Colonic mucosa (tissue), 4 donors: ENCODE data around the gene HIVEP3. TPM values are rescaled to one million over a fixed set of nuclear protein-coding genes. Genes with fewer than 3 reads are reported as not detected.

ENCODE experiments used
- DNase-seq: peaks from one replicate; pipeline ENCODE4 v3.0.0-alpha.2; 2020
- H3K27ac ChIP-seq: fragments of 200-600 bp; one replicate; pipeline ENCODE4 v1.8.0; 2021
- H3K27me3 ChIP-seq: fragments of 200-600 bp; one replicate; pipeline ENCODE4 v1.8.0; 2021
- H3K36me3 ChIP-seq: fragments of 200-600 bp; one replicate; pipeline ENCODE4 v1.8.0; 2021
- H3K4me1 ChIP-seq: fragments of 200-600 bp; one replicate; pipeline ENCODE4 v1.8.0; 2021; ENCODE audit warnings: mild to moderate bottlenecking
- H3K4me3 ChIP-seq: fragments of 200-600 bp; one replicate; pipeline ENCODE4 v1.8.0; 2021
- H3K9ac ChIP-seq, 2 donors: one replicate each; pipeline ENCODE4 v1.7.0; 2013; ENCODE audit warnings: control low read depth in 2 of 2, low read depth in 2 of 2, low read length in 2 of 2
- H3K9me3 ChIP-seq: fragments of 200-600 bp; one replicate; pipeline ENCODE4 v1.8.0; 2021
- intact Hi-C: fragments of 100-400 bp; cut with DNase I; formaldehyde crosslinking; loops from one replicate; pipeline ENCODE4 v1.14.1; 2022
- total RNA-seq, 2 donors: library from RNA; stranded (reverse); fragmentation: NEBNext Ultra II Directional in 1 of 2; extraction: Animal tissue kit (Norgen Biotek cat#: 25700) in 1 of 2; gene quantifications; one replicate each; pipeline ENCODE4 v1.2.1, GENCODE V29; 2021
- TF ChIP-seq, protein P1 (sequence below): fragments of 200-600 bp; IDR thresholded peaks from one replicate; pipeline ENCODE4 v1.8.0; 2022; ENCODE audit warnings: antibody characterized with exemption, mild to moderate bottlenecking
- donor health status: healthy.
- donor health status: DM: no; HTN: no; CAD: no.
- donor health status: DM: no; HTN: no; CAD: no.

HIVEP3 gene
- total RNA-seq, 2 donors from 2014 or later = 1.9 to 3.3 TPM

DNA sequence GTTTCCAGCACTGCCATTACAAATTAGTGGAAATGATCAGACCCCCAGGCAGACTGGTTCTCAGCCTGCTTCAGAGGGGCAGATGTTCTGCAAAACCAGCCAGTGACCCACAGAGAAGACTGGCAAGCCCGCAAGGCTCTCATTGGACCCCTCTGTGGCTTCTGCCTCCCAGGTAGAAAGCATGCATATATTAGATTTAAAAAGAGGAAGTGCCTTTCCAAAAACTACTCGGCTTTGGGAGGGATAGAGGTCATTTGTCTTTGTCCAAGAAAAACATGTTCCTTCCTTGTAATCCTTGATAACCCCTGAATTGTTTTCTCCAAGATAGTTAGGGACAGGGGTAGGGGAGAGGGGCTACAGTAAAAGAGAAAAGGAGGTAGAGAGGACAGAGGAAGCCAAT lies 11.8 kb downstream of the HIVEP3 start:
- no peaks in the 10 kb centered on the region for H3K4me1 ChIP-seq
- TF ChIP-seq, protein P1, sequence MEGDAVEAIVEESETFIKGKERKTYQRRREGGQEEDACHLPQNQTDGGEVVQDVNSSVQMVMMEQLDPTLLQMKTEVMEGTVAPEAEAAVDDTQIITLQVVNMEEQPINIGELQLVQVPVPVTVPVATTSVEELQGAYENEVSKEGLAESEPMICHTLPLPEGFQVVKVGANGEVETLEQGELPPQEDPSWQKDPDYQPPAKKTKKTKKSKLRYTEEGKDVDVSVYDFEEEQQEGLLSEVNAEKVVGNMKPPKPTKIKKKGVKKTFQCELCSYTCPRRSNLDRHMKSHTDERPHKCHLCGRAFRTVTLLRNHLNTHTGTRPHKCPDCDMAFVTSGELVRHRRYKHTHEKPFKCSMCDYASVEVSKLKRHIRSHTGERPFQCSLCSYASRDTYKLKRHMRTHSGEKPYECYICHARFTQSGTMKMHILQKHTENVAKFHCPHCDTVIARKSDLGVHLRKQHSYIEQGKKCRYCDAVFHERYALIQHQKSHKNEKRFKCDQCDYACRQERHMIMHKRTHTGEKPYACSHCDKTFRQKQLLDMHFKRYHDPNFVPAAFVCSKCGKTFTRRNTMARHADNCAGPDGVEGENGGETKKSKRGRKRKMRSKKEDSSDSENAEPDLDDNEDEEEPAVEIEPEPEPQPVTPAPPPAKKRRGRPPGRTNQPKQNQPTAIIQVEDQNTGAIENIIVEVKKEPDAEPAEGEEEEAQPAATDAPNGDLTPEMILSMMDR = no peak
- DNase-seq = no peak
- H3K9me3 ChIP-seq = no peaks in the 10 kb centered on the region
- no peak overlapping the region for H3K4me3 ChIP-seq
- no peaks in the 10 kb centered on the region for H3K36me3 ChIP-seq
- H3K27me3 ChIP-seq = no peaks in the 10 kb centered on the region
- intact Hi-C loops = no loop called here
- no peak overlapping the region for H3K9ac ChIP-seq
- no peak overlapping the region for H3K27ac ChIP-seq

GRCh38 chr1:41905093-41905675 lies 13.5 kb downstream of the HIVEP3 start:
- Histone ChIP-seq H3K36me3 (no peaks in the 10 kb centered on the region), H3K4me1 (no peaks in the 10 kb centered on the region), H3K27ac (no peak overlapping the region), H3K4me3 (no peak overlapping the region), H3K9me3 (no peaks in the 10 kb centered on the region), H3K9ac (no peak overlapping the region), H3K27me3 (no peaks in the 10 kb centered on the region)
- DNase-seq = no peak
- TF ChIP-seq, protein P1 = no peak
- intact Hi-C loops = no loop called here

- intact Hi-C loops = no loop called here
- no peaks in the 10 kb centered on the region for H3K27me3 ChIP-seq
- H3K4me3 ChIP-seq = no peak overlapping the region
- no peaks in the 10 kb centered on the region for H3K9me3 ChIP-seq
- no peak for DNase-seq
- H3K27ac ChIP-seq = no peak overlapping the region
- no peaks in the 10 kb centered on the region for H3K4me1 ChIP-seq
- no peaks in the 10 kb centered on the region for H3K36me3 ChIP-seq
- no peak overlapping the region for H3K9ac ChIP-seq
- TF ChIP-seq, protein P1 = no peak
Observed at GRCh38 chr1:41902664-41903063, 16.1 kb downstream of the HIVEP3 start.

DNA sequence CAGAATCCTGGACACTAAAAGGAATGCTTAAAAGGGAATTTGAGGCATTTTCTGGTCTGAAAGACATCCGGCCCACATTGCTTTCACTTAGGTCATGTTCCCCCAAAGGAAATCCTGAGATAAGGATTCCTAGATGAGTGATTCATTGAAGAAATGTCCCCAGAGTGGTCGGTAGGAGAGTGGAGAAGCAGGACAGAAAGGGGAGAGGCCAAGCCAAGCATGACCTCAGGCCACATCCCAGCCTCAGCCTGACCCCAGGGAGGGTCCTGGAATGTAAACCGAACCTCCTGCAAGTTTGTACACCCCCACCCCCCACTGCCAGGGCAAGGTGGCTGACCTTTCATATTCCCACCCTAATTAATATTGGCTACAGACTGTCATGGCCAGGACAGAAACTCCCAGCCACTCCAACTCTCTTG lies 16.6 kb downstream of the HIVEP3 start:
- no peaks in the 10 kb centered on the region for H3K36me3 ChIP-seq
- H3K4me1 ChIP-seq = no peaks in the 10 kb centered on the region
- H3K4me3 ChIP-seq = no peak overlapping the region
- no peak overlapping the region for H3K9ac ChIP-seq
- no peak for DNase-seq
- H3K27ac ChIP-seq = no peak overlapping the region
- intact Hi-C loops = no loop called here
- TF ChIP-seq, protein P1 = no peak
- no peaks in the 10 kb centered on the region for H3K27me3 ChIP-seq
- no peaks in the 10 kb centered on the region for H3K9me3 ChIP-seq

DNA sequence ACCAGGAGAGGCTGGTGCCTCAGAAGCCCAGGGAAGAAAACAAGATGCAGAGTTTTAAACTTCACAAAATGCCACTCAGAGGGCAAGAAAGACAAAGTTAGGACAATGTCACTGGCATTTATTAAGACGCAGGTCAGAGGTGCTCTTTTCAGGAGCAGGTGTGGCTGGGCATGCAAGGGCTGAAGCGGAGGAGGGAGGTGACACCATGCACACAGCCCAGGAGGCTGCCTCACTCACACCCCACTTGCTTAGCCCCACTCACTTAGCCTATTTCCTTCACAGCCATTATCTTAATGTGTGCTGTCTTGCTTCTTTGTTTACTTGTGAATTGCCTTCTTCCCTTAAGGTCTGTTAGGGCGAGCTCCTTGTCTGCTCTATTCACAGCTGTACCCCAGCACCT lies 17.2 kb downstream of the HIVEP3 start:
- no peak for DNase-seq
- Histone ChIP-seq H3K9me3 (no peaks in the 10 kb centered on the region), H3K27me3 (no peaks in the 10 kb centered on the region), H3K4me3 (no peak overlapping the region), H3K27ac (no peak overlapping the region), H3K9ac (no peak overlapping the region), H3K4me1 (no peaks in the 10 kb centered on the region), H3K36me3 (no peaks in the 10 kb centered on the region)
- TF ChIP-seq, protein P1 = no peak
- intact Hi-C loops = no loop called here
